Activated CD4-positive, CD25-positive, alpha-beta regulatory T cell treated with anti-CD3 and anti-CD28 coated beads, Interleukin-2, amount 50 U/mL, for 24 hours (primary cell): ENCODE results near the gene RAB3GAP2.
A peak's percentile ranks its signal among the peaks of the same experiment; 100 is the strongest.
"Not testable (repeated sequence)": the region's sequence is repeated elsewhere in the genome, so short reads cannot be mapped to it uniquely, and the experiment has no call there.

Source experiments
- ATAC-seq, 2 donors: fragments of 150-1000 bp; cut with Tn5 transposase; one replicate each; pipeline ENCODE4 v1.10.0; 2021; ENCODE audit warnings: mild to moderate bottlenecking in 1 of 2, moderate library complexity in 1 of 2

RAB3GAP2 gene

DNA sequence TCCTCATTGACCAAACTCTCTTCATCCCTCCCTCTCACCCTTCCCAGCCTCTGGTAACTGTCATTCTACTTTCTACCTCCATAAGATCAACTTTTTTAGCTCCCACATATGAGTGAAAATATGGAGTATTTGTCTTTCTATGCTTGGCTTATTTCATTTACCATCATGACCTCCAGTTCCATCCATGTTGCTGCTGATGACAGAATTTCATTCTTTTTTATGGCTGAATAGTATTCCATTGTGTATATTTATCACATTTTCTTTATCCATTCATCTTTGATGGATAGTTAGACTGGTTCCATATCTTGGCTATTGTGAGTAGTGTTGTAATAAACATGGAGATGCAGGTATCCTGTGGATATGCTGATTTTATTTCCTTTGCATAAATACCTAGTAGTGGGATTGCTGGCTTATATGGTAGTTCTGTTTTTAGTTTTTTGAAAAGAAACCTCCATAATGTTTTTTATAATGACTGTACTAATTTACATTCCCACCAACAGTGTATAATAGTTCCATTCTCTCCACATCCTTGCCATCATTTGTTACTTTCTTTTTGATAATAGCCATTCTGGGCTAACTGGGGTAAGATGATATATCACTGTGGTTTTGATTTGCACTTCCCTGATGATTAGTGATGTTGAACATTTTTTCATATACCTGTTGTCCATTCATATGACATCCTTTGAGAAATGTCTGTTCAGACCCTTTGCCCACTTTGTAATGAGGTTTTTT is 142.6 kb downstream of the RAB3GAP2 start:
- no peak for ATAC-seq

DNA sequence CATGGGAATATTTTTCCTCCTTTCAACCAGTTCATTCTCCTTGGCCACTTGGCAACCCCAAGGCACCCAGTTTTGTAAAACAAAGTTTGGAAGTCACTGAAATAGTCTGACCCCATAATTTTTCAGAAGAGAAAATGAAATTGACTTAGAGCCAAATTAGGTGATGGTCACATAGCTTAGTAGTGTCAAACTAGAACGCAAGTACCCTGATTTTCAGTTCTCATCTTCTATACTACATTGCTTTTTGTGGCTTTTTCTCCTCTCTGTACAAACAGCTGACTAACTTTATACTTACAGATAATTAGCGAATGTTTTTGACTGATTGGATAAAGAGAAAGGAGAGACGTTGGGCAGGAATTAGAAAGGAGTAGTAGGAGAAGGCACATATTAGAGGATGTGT is 145.2 kb downstream of the RAB3GAP2 start:
- no peak for ATAC-seq

DNA sequence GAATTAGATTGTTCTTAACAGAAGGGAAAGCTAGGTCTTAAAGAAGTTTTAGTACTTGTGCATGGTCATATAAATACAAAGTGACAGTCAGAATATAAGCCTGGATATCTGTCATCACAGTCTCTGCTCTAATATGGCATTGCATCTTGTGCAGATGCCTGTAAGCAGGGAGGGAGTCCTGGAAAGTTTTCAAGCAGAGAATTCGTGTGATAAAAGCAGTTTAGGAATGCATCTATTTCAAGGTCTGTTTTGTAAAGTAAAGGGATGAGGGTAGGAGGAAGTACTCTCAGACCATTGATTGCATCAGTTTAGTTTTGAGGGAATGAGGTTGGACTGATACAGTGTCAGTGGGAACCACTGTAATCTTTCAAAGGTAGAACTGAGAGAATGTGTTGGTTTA is 147.7 kb downstream of the RAB3GAP2 start:
- ATAC-seq: no peak

DNA sequence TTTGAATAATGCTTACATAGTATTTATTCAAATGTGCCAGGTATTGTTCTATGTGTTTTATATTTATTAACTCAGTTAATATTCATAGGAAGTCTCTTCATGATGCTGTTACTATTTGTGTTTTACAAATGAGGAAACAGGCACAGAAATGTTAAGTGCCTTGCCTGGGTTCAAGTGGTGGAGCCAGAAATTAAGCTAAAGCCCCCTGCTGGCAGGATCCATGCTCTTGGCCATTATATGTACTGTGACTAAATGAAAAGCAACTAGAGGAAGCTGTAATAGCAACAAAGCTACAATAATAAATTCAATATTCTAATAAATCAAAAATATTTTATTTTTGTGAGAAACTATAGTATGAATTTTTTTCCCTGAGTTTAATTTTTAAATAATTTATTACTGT is 148.4 kb downstream of the RAB3GAP2 start:
- no peak for ATAC-seq

DNA sequence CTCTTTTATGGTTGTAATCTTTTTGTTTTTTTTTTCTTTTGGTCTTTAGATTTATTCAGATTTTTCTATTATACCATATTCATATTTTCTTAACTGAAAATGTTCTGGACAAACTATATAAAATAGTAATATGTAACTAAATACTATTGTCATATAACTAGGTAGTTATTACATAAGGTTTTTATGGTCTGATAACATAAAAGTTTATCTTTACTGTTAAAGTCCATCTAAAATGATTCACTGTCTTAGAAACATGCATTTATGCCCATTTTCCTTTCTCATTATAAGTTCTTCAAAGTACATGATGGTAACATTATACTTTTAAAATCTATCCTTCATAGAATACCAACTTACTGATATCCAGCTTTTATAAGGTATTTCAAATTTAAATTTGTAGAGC is 149.2 kb downstream of the RAB3GAP2 start:
- no peak for ATAC-seq

DNA sequence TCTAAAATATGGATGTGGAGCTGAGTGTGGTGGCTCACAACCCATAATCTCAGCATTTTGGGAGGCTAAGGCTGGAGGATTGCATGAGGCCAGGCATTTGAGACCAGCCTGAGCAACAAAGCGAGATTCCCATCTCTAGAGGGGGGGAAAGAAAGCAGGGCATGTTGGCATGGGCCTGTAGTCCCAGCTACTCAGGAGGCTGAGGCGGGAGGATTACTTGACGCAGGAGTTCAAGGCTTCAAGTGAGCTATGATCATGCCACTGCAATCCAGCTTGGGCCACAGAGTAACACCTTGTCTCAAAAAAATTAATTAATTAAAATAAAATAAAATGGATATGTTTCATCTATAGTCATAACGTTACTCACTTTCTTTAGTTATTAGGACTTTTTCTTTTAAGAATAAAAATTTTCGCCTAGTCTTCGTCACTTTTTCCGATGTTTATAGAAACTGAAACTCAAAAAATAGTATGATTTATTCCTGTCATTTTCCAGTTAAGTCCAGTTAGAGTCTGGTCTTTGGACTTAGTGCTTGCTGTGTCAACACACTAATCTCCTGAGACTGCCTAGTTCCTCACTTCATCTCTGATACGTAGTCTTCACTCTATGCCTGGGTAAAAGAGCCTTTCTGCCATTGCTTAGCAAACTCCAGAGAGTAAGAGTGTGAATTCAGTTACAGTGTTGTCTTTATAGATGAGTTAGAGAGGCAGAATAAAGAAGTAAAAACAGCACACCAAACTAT is 150.3 kb downstream of the RAB3GAP2 start:
- no peak for ATAC-seq

DNA sequence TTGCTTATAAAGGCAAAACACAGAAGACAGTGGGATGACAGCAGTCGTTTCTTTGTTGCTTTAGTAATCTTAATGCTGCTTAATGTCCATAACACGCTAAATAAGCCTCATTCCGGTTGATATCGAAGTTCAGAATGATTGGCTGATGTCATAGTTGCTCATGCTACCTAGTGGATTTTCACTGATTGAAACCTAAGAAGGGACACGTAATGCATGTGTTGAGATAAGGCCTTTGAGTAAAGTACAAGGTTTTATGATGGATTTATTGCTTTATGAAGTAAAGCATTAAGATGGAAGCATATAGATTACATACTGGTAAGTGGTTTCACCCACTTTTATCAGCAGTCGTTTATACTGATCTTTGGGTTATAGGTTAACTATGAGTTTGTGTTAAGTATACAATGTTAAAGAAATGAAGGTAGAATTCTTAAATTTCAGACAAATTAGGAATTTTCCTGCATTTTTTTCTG is 153.2 kb downstream of the RAB3GAP2 start:
- ATAC-seq: no peak

DNA sequence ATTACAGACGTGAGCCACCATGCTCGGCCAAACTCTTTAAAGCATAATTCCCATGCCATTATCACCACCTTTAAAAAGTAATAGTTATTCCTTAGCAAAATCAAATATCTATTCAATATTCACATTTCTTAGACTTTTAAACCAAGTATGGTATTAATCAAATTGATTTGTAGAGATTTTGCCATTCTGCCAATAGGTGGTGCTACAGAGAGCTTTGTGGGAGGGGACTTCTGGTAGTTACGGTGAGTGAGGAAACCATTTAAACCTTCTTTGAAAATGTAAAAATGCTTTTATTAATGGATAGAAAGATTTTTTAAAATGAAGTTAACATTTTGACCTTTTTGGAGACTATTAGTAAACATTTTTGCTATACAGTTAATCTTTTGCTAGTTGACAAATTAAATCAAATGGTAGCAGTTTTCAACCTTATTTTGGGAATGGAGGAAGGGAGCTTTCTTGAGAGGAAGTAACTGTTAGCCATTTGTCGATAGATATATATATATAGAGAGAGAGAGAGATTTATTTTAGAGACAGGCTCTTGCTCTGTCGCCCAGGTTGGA is 159.0 kb downstream of the RAB3GAP2 start:
- ATAC-seq: peak in 1 of 2 donors; percentile 67

DNA sequence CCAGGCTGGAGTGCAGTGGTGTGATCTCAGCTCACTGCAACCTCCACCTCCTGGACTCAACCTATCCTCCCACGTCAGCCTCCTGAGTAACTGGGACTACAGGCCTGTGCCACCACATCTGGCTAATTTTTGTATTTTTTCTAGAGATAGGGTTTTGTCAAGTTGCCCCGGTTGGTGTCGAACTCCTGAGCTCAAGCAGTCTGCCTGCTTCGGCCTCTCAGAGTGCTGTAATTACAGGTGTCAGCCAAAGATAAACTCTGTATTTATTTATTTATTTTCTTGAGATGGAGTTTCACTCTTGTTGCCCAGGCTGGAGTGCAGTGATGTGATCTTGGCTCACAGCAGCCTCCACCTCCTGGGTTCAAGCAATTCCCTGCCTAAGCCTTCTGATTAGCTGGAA is 159.7 kb downstream of the RAB3GAP2 start:
- not testable (repeated sequence) for ATAC-seq

DNA sequence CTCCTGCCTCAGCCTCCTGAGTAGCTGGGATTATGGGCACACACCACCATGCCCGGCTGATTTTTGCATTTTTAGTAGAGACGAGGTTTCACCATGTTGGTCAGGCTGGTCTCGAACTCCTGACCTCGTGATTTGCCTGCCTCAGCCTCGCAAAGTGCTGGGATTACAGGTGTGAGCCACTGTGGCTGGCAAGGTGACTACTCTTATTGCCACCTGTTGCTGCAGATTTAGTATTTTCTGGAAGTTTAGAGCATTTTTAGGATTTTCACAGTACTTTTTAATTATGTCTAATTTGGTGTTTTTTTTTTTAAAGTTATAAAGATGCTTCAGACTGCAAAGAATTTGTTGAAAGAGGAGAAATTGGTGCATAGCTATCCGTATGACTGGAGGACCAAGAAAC is 161.8 kb downstream of the RAB3GAP2 start:
- ATAC-seq: not testable (repeated sequence)

DNA sequence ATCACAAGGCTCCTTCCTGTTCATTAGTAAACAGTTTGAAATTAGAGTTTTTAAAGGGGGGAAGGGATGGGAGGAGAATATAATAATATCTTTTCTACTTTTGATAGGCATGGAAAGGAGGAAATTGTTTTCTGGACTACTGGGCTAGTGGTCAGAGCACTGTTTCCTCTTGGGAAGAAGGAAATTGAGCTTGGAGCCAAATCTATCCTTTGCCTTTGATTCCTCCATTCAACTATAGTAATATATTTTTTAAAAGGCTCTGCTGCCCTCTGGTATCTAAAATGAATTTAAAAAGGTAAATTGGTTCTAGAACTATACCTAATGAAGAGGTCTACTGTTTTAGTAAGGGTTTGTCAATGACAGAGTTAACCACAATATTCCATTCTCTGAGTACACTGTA is 172.4 kb downstream of the RAB3GAP2 start:
- no peak for ATAC-seq
